AG10803 (cell line): ENCODE measurements around the gene FCRL2.

ENCODE experiments used
- DNase-seq: peaks from one replicate; pipeline ENCODE4 v3.0.0; 2010; ENCODE audit warnings: low read depth
- H3K4me3 ChIP-seq: 2 replicates; pipeline ENCODE4 v1.5.1; 2011; ENCODE audit warnings: mild to moderate bottlenecking, low read length, control low read depth
- TF ChIP-seq, protein P1 (sequence below): conservative IDR thresholded peaks from 2 replicates; pipeline ENCODE4 v1.5.1; 2011; ENCODE audit warnings: mild to moderate bottlenecking, low read length, control low read depth, inconsistent platforms

FCRL2 gene

DNA sequence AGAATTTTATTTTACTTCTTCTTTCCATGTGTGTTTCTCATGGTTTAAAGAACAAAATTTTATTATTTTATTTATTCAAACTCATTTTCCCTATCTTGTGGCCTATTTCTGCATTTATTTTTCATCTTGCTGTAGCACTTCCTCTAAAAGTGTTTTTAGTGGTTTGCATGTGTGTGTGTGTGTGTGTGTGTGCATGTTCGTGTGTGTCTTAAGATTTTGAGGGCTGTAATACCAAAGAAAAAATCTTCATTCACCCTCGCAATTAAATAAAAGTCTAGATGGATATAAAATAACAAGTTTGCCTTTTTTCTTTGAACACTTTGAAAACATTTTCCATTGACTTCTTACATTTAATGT, 51.7 kb downstream of the FCRL2 start:
- DNase-seq: no peak

DNA sequence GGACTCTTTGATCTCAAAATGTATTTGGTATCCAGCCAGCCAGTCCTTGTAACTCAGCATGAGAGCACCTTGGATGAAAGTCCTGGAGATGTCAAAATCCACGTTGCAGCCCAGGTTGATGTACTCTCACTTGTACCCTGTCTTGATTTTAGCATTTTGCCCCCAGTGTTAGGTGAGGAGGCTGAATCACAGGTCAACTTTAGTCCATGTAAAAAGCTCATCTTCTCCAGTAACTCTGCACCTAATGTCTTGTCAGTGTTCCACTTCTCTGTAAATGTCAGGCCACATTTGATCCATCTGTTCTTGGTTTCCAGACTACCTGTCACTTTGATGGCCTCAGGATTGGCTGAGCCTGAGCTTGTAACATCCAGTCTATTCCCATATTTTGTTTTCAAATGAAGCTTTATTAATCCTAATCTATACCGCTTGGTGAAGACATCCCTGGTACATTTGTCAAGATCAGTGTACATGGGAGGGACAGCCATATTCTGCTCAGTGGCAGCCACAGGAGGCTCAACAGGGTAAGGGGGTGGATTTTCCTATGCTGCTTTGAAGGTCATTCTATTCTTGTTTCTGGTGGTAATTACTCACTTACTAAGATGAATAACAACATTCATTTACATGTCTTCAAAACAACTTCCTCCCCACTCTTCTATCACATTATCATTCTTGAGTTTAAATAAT, 52.3 kb downstream of the FCRL2 start:
- TF ChIP-seq, protein P1, sequence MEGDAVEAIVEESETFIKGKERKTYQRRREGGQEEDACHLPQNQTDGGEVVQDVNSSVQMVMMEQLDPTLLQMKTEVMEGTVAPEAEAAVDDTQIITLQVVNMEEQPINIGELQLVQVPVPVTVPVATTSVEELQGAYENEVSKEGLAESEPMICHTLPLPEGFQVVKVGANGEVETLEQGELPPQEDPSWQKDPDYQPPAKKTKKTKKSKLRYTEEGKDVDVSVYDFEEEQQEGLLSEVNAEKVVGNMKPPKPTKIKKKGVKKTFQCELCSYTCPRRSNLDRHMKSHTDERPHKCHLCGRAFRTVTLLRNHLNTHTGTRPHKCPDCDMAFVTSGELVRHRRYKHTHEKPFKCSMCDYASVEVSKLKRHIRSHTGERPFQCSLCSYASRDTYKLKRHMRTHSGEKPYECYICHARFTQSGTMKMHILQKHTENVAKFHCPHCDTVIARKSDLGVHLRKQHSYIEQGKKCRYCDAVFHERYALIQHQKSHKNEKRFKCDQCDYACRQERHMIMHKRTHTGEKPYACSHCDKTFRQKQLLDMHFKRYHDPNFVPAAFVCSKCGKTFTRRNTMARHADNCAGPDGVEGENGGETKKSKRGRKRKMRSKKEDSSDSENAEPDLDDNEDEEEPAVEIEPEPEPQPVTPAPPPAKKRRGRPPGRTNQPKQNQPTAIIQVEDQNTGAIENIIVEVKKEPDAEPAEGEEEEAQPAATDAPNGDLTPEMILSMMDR: no peak
- H3K4me3 ChIP-seq: no peak overlapping the region
- DNase-seq: no peak

More for the DNA sequence above, 51.7 kb downstream of the FCRL2 start:
- no peak overlapping the region for H3K4me3 ChIP-seq
- TF ChIP-seq, protein P1: no peak

DNA sequence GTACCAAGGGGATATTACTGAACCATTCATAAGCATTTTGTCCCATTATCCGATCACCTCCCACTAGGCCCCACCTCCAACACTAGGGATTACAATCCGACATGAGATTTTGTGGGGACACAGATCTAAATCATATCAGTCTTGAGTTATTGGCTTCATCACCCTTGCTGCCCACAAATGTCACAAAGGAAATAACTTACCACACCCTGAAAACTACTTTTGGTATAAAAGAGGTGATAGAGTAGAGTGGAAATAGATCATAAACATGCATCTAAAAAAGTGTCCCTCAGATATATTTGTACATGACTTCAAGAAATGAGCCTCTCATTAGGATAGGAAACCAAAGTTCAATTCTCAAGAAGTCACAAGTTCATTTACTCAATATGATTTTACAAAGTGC, 53.8 kb downstream of the FCRL2 start:
- H3K4me3 ChIP-seq: no peak overlapping the region
- DNase-seq: no peak
- TF ChIP-seq, protein P1: no peak

DNA sequence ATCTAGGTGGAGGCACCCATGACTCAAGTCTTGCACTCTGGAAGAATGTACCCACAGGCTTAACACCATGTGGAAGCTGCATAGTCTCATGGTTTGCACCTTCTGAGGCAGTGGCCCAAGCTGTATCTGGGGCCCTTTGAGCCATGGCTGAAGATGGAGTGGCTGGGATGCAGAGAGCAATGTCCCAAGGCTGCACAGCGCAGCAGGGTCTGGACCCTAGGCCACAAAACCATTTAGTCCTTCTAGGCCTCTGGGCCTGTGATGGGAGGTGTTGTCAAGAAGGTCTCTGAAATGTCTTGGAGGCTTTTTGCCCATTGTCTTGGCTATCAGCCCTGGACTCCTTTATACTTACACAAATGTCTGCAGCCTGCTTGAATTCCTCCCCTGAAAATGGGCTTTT, 54.9 kb downstream of the FCRL2 start:
- H3K4me3 ChIP-seq: no peak overlapping the region
- no peak for DNase-seq
- TF ChIP-seq, protein P1: no peak

DNA sequence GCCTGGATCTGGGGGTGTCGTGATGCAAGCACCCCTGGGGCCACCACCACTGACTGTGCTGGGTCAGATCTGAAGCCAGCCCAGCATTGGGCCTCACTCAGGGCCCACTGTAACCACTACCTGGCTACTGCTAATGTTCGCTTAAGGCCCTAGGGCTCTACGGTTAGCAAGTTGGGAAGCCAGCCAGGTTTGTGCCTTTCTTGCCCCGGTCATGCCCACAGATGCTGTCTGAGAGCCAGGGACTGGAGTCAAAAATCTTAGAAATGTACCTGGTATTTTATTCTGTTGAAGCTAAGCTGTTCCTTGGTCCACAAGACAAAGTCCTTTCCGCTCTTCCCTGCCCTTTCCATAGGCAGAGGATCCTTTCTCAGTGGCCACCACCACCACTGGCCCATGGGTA, 61.2 kb downstream of the FCRL2 start:
- TF ChIP-seq, protein P1: no peak
- DNase-seq: no peak
- no peak overlapping the region for H3K4me3 ChIP-seq

DNA sequence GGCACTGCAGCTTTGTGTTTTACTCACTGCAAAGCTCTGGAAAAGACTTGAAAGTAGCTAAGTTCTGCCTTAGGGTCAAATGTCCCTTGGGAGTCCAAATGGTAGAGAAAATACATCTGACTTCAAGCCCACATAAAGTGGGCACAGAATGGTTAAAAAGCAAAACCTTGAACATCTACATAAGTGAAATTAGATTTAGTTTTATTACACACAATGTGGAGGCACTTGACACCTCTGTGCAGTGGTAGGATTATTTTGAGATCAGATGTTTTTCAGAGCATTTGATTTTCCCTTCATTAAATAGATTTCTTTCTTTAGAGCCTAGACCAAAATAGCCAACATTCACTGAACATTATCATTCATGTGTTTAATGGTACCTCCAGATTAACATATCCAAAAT, 65.1 kb downstream of the FCRL2 start:
- H3K4me3 ChIP-seq: no peak overlapping the region
- DNase-seq: no peak
- TF ChIP-seq, protein P1: no peak

GRCh38 chr1:157704878-157705277, 72.1 kb downstream of the FCRL2 start:
- no peak for DNase-seq
- TF ChIP-seq, protein P1: no peak
- H3K4me3 ChIP-seq: no peak overlapping the region
